Gastroesophageal sphincter (tissue), 4 donors: ENCODE data around the gene EXPH5. TPM values are rescaled to one million over a fixed set of nuclear protein-coding genes. Genes with fewer than 3 reads are reported as not detected.

Experiments used
- ATAC-seq: fragments of 150-250 bp; one replicate; pipeline ENCODE4 v1.9.1; 2016; ENCODE audit warnings: mild to moderate bottlenecking, moderate library complexity
- H3K27ac ChIP-seq, 4 donors: fragments of 200-600 bp; sonication (generic) in 3 of 4; 1 replicate in 3 of 4; 2 replicates in 1 of 4; pipeline ENCODE4 v1.5.1; 2016 to 2019
- H3K27me3 ChIP-seq: fragments of 200-600 bp; sonication (generic); one replicate; pipeline ENCODE4 v1.5.1; 2019
- H3K36me3 ChIP-seq, 2 donors: fragments of 200-600 bp; sonication (generic); one replicate each; pipeline ENCODE4 v1.5.1; 2019; ENCODE audit warnings: control low read depth in 1 of 2
- H3K4me1 ChIP-seq, 3 donors: fragments of 200-600 bp; sonication (generic); 1 replicate in 2 of 3; 2 replicates in 1 of 3; pipeline ENCODE4 v1.5.1; 2016 to 2019; ENCODE audit warnings: control low read depth in 2 of 3
- H3K4me3 ChIP-seq, 2 donors: fragments of 200-600 bp; sonication (generic); one replicate each; pipeline ENCODE4 v1.5.1; 2019; ENCODE audit warnings: mild to moderate bottlenecking in 1 of 2, moderate library complexity in 1 of 2
- H3K9me3 ChIP-seq, 3 donors: fragments of 200-600 bp; sonication (generic); one replicate each; pipeline ENCODE4 v1.5.1; 2017 to 2019; ENCODE audit warnings: control low read depth in 2 of 3
- CTCF ChIP-seq, 4 experiments: fragments of 200-600 bp in 2 of 4; fragments of 450-650 bp in 2 of 4; sonication (generic) in 1 of 4; IDR thresholded peaks; one replicate each; pipeline ENCODE4 v1.5.1; 2017 to 2019; ENCODE audit warnings: antibody characterized with exemption in 4 of 4, mild to moderate bottlenecking in 2 of 4, moderate library complexity in 2 of 4
- EP300 ChIP-seq: sonication (generic); formaldehyde crosslinking; IDR thresholded peaks from one replicate; pipeline ENCODE4 v1.6.1; 2017; ENCODE audit warnings: antibody characterized with exemption, mild to moderate bottlenecking
- POLR2A ChIP-seq, 2 donors: fragments of 450-650 bp; IDR thresholded peaks; one replicate each; pipeline ENCODE4 v1.6.1; 2017; ENCODE audit warnings: antibody characterized with exemption in 2 of 2, mild to moderate bottlenecking in 2 of 2, moderate library complexity in 1 of 2
- POLR2AphosphoS5 ChIP-seq: sonication (generic); formaldehyde crosslinking; IDR thresholded peaks from one replicate; pipeline ENCODE4 v1.6.1; 2017; ENCODE audit warnings: antibody characterized with exemption
- WGBS, 2 donors: methylation state at CpG; one replicate each; pipeline ENCODE4 v1.1.5; 2018; ENCODE audit warnings: low coverage in 1 of 2; 5-methylcytosine and 5-hydroxymethylcytosine counted together
- total RNA-seq, 4 donors: library from RNA; depleted of rRNA; stranded (reverse); fragments of >200 nt; gene quantifications; one replicate each; pipeline ENCODE4 v1.1.0, GENCODE V29; 2016

Gene EXPH5
- total RNA-seq, 4 donors from 2014 or later: 1.1 to 4.8 (median 4.0) TPM

- peaks cover 0 to 48% of the 10 kb centered on the region in 2 donors for H3K36me3 ChIP-seq
- no peaks in the 10 kb centered on the region for H3K27me3 ChIP-seq
- 67 to 92% methylated on average over 3 of the region's 3 CpGs for WGBS, 2 donors
- TF ChIP-seq EP300: no peak
- TF ChIP-seq POLR2AphosphoS5: no peak
- no peak for TF ChIP-seq CTCF (IDR thresholded peaks at IDR 0.05)
- TF ChIP-seq POLR2A (IDR thresholded peaks at IDR 0.05): no peak
- no peak for ATAC-seq
- H3K4me1 ChIP-seq: peaks cover 0 to 11% (median 0%) of the 10 kb centered on the region in 3 donors
- H3K4me3 ChIP-seq: no peak overlapping the region
- H3K9me3 ChIP-seq: no peaks in the 10 kb centered on the region
- H3K27ac ChIP-seq: no peak overlapping the region
Observed at GRCh38 chr11:108491936-108492335, 101.6 kb downstream of the EXPH5 start.

GRCh38 chr11:108486828-108487227, 106.7 kb downstream of the EXPH5 start:
- Histone ChIP-seq H3K9me3 (no peaks in the 10 kb centered on the region), H3K4me3 (no peak overlapping the region), H3K36me3 (peaks cover 5 to 92% of the 10 kb centered on the region in 2 donors), H3K27ac (no peak overlapping the region), H3K4me1 (no peaks in the 10 kb centered on the region), H3K27me3 (no peaks in the 10 kb centered on the region)
- ATAC-seq: no peak
- WGBS, 2 donors: 92% methylated on average over 3 of the region's 3 CpGs
- TF ChIP-seq EP300 (no peak), CTCF (IDR thresholded peaks at IDR 0.05) (no peak), POLR2AphosphoS5 (no peak), POLR2A (IDR thresholded peaks at IDR 0.05) (no peak)

DNA sequence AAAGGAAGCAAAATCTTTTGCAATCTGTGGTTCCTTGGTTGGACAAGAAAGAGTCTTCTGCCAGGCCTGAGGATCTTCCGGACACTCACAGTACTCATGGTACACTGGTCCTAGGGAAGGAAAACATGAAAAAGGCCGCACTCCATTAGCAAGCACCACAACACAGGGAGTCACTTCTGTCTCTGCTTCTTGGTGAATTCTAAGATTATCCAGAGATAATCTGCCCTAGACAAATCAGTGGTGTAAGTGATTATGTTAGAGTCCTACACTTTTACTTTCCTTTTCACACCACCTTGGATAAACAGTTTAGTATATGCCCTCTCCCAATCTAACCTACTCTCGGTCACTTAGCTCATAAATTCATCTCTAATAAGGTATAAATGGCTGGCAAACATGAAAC, 107.2 kb downstream of the EXPH5 start:
- WGBS, 2 donors: 78 to 90% methylated on average over 2 to 3 of the region's 3 CpGs
- no peak for ATAC-seq
- no peaks in the 10 kb centered on the region for H3K27me3 ChIP-seq
- TF ChIP-seq POLR2AphosphoS5: no peak
- no peak for TF ChIP-seq POLR2A (IDR thresholded peaks at IDR 0.05)
- TF ChIP-seq EP300: no peak
- TF ChIP-seq CTCF (IDR thresholded peaks at IDR 0.05): no peak
- no peak overlapping the region for H3K4me3 ChIP-seq
- H3K4me1 ChIP-seq: no peaks in the 10 kb centered on the region
- H3K9me3 ChIP-seq: no peaks in the 10 kb centered on the region
- no peak overlapping the region for H3K27ac ChIP-seq
- peaks cover 5 to 97% of the 10 kb centered on the region in 2 donors for H3K36me3 ChIP-seq

DNA sequence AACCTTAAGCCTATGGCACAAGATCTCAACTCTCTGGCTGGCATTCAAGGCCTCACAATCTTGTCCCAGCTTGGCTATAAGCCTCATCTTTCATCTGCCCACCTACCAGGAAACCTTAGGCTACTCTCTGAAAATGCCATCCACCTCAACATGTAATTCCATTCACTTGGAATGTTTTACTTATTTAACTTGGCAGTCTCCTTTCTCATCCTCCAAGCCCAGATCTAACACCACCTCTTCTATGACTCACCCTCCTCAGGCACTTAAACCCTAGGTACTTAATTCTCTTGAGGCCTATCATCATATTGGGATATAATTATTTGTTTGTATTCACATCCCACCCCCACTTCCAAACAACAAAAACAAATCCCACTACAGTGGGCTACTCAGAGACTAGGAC, 110.4 kb downstream of the EXPH5 start:
- no peaks in the 10 kb centered on the region for H3K9me3 ChIP-seq
- H3K4me1 ChIP-seq: no peaks in the 10 kb centered on the region
- peaks cover 5 to 99% of the 10 kb centered on the region in 2 donors for H3K36me3 ChIP-seq
- H3K4me3 ChIP-seq: no peak overlapping the region
- TF ChIP-seq POLR2A (IDR thresholded peaks at IDR 0.05) (no peak), CTCF (IDR thresholded peaks at IDR 0.05) (no peak), POLR2AphosphoS5 (no peak), EP300 (no peak)
- H3K27ac ChIP-seq: no peak overlapping the region
- no peaks in the 10 kb centered on the region for H3K27me3 ChIP-seq
- no peak for ATAC-seq

DNA sequence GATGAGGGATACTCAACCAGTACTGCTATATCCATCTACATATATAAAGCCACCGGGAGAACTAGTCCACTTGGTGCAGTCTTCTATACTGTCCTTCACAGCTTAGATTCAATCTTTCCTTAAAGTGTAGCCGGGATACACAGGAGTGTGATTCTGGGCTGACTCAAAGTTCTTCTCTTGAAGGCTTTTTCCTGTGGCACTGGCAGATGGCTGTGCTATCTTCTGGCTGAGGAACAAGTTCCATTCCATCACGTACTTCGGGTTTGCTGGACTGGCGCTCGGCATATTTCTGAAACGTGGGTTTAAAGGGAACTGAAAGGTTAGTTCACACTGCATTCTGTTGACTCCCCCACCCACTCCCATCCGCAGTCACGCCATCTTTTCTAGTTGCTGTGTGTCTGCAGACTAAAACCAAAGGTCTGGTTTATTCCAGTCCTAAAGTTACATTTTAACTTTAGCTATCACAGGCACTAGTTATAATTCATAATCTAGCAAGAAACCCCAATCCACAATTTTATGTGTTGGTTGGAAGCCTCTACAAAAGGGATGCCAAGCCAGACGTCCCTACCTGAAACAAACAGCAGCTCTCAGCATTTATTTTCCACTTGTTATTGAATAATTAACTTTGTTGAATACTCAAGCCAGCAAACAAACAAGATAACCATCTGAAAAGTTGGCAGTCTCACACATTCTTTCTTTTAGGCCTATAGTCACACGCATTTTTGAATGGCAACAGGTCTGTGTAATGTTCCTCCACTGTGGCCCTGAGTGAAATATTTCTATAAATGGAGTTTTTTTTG, 118.7 kb downstream of the EXPH5 start:
- 88 to 92% methylated on average over 7 to 8 of the region's 11 CpGs for WGBS, 2 donors
- peaks cover 0 to 69% of the 10 kb centered on the region in 2 donors for H3K36me3 ChIP-seq
- ATAC-seq: no peak

More for the DNA sequence above, 118.7 kb downstream of the EXPH5 start:
- Histone ChIP-seq H3K4me1 (no peaks in the 10 kb centered on the region), H3K4me3 (no peak overlapping the region), H3K27me3 (no peaks in the 10 kb centered on the region), H3K9me3 (no peaks in the 10 kb centered on the region), H3K27ac (no peak overlapping the region)
- TF ChIP-seq POLR2AphosphoS5 (no peak), POLR2A (IDR thresholded peaks at IDR 0.05) (no peak), EP300 (no peak), CTCF (IDR thresholded peaks at IDR 0.05) (no peak)
